Colonic mucosa (tissue), 4 donors: ENCODE measurements around the gene TTC31. TPM values are rescaled to one million over a fixed set of nuclear protein-coding genes. Genes with fewer than 3 reads are reported as not detected.
"Not testable (repeated sequence)": the region's sequence is repeated elsewhere in the genome, so short reads cannot be mapped to it uniquely, and the experiment has no call there.

Source experiments
- DNase-seq: peaks from one replicate; pipeline ENCODE4 v3.0.0-alpha.2; 2020
- H3K27ac ChIP-seq: fragments of 200-600 bp; one replicate; pipeline ENCODE4 v1.8.0; 2021
- H3K27me3 ChIP-seq: fragments of 200-600 bp; one replicate; pipeline ENCODE4 v1.8.0; 2021
- H3K36me3 ChIP-seq: fragments of 200-600 bp; one replicate; pipeline ENCODE4 v1.8.0; 2021
- H3K4me1 ChIP-seq: fragments of 200-600 bp; one replicate; pipeline ENCODE4 v1.8.0; 2021; ENCODE audit warnings: mild to moderate bottlenecking
- H3K4me3 ChIP-seq: fragments of 200-600 bp; one replicate; pipeline ENCODE4 v1.8.0; 2021
- H3K9ac ChIP-seq, 2 donors: one replicate each; pipeline ENCODE4 v1.7.0; 2013; ENCODE audit warnings: control low read depth in 2 of 2, low read depth in 2 of 2, low read length in 2 of 2
- H3K9me3 ChIP-seq: fragments of 200-600 bp; one replicate; pipeline ENCODE4 v1.8.0; 2021
- CTCF ChIP-seq: fragments of 200-600 bp; IDR thresholded peaks from one replicate; pipeline ENCODE4 v1.8.0; 2022; ENCODE audit warnings: antibody characterized with exemption, mild to moderate bottlenecking
- intact Hi-C: fragments of 100-400 bp; cut with DNase I; formaldehyde crosslinking; loops from one replicate; pipeline ENCODE4 v1.14.1; 2022
- total RNA-seq, 2 donors: library from RNA; stranded (reverse); fragmentation: NEBNext Ultra II Directional in 1 of 2; extraction: Animal tissue kit (Norgen Biotek cat#: 25700) in 1 of 2; gene quantifications; one replicate each; pipeline ENCODE4 v1.2.1, GENCODE V29; 2021
- donor health status: healthy.
- donor health status: DM: no; HTN: no; CAD: no.
- donor health status: DM: no; HTN: no; CAD: no.

The TTC31 gene
- total RNA-seq, 2 donors from 2014 or later: 23.3 to 25.2 TPM

- H3K9ac ChIP-seq: peak overlapping the region; percentile 79 to 80
- H3K4me3 ChIP-seq: peak overlapping the region; percentile 86
- intact Hi-C loops: loop anchor here (5.0 to 10.0 kb wide), 2 partner anchors 51 to 393 kb away; no protein-coding TSS in a partner anchor
- H3K27me3 ChIP-seq: no peaks in the 10 kb centered on the region
- H3K9me3 ChIP-seq: no peaks in the 10 kb centered on the region
- H3K36me3 ChIP-seq: no peaks in the 10 kb centered on the region
- H3K4me1 ChIP-seq: peaks cover 16% of the 10 kb centered on the region
- H3K27ac ChIP-seq: no peak overlapping the region
- no peak for DNase-seq
- no peak for TF ChIP-seq CTCF
Measured at GRCh38 chr2:74481431-74481830, 1.4 kb upstream of the TTC31 start.

GRCh38 chr2:74481961-74482800 lies 700 bp upstream of the TTC31 start:
- Histone ChIP-seq H3K27ac (peak overlapping the region; percentile 91), H3K36me3 (no peaks in the 10 kb centered on the region), H3K27me3 (no peaks in the 10 kb centered on the region), H3K4me1 (peaks cover 16% of the 10 kb centered on the region), H3K9ac (peak overlapping the region; percentile 79 to 80), H3K4me3 (peak overlapping the region; percentile 86), H3K9me3 (no peaks in the 10 kb centered on the region)
- no peak for DNase-seq
- no peak for TF ChIP-seq CTCF
- intact Hi-C loops: loop anchor here (2.0 to 10.0 kb wide), 3 partner anchors 50 to 393 kb away; no protein-coding TSS in a partner anchor

- peak overlapping the region; percentile 86 for H3K4me3 ChIP-seq
- H3K36me3 ChIP-seq, H3K27ac ChIP-seq, DNase-seq, H3K9me3 ChIP-seq, H3K27me3 ChIP-seq: not testable (repeated sequence)
- peak overlapping the region; percentile 63 to 79 for H3K9ac ChIP-seq
- intact Hi-C loops: loop anchor here (2.0 to 10.0 kb wide), 3 partner anchors 49 to 391 kb away; no protein-coding TSS in a partner anchor
- peaks cover 16% of the 10 kb centered on the region for H3K4me1 ChIP-seq
Measured at GRCh38 chr2:74483675-74484164, 839 bp downstream of the TTC31 start.

- H3K27ac ChIP-seq: no peak overlapping the region
- DNase-seq: no peak
- intact Hi-C loops: loop anchor here (10.0 kb wide), 1 partner anchor 389 kb away; no protein-coding TSS in a partner anchor
- no peaks in the 10 kb centered on the region for H3K27me3 ChIP-seq
- no peak overlapping the region for H3K4me3 ChIP-seq
- no peak for TF ChIP-seq CTCF
- no peaks in the 10 kb centered on the region for H3K9me3 ChIP-seq
- H3K4me1 ChIP-seq: peaks cover 7% of the 10 kb centered on the region
- H3K36me3 ChIP-seq: no peaks in the 10 kb centered on the region
- H3K9ac ChIP-seq: no peak overlapping the region
Measured at GRCh38 chr2:74486141-74486540, 3.3 kb downstream of the TTC31 start.

- Histone ChIP-seq H3K9ac (no peak overlapping the region), H3K27me3 (no peaks in the 10 kb centered on the region), H3K36me3 (no peaks in the 10 kb centered on the region), H3K27ac (no peak overlapping the region), H3K9me3 (no peaks in the 10 kb centered on the region), H3K4me1 (no peaks in the 10 kb centered on the region), H3K4me3 (no peak overlapping the region)
- intact Hi-C loops: loop anchor here (10.0 kb wide), 1 partner anchor 386 kb away; no protein-coding TSS in a partner anchor
- TF ChIP-seq CTCF: no peak
- DNase-seq: no peak
Measured at GRCh38 chr2:74488643-74489481, 6.0 kb downstream of the TTC31 start.
